ENCODE results near the gene MACROH2A1.

MACROH2A1 gene

DNA sequence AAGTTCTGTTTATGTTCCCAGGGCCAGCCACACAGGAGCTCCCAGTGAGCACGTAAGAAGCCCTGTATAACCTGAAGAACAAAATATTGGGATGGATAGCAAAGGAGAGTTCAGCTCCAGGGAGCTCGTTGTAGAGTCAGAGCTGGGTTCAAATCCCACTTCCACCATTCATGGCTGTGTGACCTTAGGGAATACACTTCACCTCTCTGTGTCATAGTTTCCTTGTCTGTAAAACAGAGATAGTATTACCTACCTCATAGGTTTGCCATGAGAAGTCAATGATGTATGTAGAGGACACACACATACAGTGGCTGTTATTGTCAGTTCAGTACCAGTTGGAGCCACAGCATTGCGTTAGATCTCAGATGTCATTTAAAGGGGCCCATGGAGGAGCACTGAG lies 67.4 kb downstream of the MACROH2A1 start:
- no peak for DNase-seq (ENCODE audit: low spot score)

DNA sequence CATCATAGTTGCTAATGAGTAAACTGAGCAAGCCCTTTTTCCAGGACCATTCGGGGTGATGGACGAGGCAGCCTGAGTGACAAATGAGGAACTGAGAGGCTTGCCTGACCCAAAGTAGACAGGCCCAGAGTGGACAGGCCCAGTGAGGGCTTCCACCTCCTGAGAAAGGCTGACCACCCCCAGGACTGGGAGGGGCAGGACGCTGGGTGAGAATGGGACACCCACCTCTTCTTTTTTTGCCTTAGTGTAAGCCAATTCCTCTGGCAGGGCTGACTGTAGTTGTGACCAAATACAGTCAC lies 68.3 kb downstream of the MACROH2A1 start:
- no peak for DNase-seq (ENCODE audit: low spot score)

DNA sequence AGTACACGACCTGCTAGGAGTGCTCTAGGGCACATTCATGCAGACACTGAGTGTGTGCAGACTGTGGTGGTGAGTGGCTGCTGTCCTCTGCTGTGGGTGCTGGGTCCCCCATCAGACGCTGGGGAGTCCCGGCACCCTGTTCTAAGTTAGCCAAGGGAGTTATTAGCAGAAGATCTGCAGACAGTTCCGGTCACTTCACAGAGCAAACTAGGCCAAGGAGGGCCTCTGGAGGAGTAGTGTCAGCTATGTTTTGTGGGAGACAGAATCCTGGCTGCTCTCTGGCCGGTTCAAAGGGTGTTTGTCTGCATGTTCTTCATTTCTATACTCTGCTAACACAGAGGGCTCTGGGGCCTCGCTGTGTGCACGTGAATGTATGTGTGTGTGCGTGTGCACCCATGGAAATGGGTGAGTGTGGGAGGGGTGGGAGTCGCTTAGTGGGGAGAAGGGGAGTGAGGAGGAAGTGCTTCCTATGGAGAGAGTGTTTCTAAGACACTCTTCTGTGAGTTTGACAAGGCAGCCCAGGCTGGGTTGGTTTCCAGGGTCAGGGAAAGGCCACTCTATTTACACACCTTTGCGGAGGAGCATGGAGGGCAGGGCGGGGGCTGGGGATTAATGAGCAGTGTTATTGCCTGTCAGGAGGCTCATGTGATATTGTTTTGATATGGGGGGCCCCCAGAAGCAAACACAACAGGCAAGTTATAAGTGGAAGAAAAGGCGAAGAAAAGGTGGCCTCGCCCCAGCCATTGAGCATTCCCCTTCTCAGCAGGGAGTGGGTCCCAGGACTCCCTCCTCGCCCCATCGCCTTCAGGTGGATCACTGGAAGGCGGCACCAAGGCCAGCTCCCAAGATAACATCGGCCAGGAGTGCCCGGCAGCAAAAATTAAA lies 68.9 kb downstream of the MACROH2A1 start:
- no peak for DNase-seq (ENCODE audit: low spot score)

DNA sequence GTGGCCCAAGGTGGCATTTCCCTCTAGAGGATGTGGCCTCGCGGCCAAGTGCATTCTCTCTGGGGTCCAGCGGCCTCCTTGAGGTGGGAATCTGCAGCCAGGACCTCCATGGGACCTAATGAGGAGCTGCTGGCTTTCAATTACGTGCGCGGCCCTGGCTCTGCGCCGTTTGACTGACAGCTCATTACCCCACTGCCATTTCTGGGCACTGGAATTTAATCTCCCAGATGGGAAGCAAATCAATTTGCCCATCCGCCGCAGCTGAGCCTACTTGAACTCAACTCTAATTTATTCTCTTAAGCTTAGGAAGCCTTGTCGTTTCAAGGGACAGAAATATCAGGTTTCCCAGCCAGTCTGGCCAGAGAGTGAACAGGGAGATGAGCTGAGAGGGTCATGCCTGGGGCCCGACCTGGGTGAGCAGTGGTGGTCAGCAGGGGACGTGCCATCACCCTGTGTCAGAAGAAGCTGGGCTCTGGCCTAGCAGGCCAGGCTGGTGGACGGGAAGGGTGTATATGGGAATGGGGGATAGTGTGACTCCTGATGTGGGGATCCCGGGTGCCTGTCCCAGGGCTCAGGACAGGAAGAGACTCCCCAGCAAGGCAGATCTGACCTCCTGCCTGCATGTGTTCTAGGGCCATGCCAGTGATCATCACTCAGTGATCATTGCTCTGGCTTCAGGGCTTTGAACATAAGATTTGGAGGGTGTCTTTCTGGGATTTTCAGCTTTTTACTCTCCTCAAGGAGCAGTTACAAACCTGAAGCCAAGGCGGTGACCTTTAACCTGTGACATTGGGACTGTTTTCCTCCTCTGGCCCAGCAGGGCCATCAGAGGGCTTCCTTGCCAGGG lies 69.7 kb downstream of the MACROH2A1 start:
- no peak for DNase-seq (ENCODE audit: low spot score)

DNA sequence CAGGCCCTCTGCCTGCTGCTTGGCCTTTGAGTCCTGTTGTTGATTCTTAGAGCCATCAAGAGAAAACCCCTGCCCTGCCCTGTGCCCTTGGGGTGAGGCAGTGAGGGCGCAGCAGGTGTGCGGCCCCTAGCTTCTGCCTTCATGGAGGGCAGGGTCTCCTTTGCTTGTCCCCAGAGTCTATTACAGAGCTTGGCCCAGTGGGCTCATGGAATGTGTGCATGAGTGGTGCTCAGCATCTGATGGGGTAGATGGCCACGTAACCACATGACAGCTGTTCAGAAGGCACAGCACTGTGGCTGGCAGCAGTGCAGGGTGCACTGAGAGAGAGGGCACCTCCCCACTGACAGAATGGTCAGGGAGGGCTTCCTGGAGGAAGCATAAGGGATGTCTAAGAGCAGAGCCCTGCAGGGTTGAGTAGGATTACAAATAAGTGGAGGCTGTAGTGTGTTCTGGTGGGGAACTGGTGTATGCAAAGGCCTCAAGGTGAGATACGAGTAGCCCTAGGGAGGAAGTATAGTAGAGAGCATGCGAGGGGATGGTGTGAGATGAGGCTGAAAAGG lies 70.8 kb downstream of the MACROH2A1 start:
- DNase-seq (ENCODE audit: low spot score): no peak

DNA sequence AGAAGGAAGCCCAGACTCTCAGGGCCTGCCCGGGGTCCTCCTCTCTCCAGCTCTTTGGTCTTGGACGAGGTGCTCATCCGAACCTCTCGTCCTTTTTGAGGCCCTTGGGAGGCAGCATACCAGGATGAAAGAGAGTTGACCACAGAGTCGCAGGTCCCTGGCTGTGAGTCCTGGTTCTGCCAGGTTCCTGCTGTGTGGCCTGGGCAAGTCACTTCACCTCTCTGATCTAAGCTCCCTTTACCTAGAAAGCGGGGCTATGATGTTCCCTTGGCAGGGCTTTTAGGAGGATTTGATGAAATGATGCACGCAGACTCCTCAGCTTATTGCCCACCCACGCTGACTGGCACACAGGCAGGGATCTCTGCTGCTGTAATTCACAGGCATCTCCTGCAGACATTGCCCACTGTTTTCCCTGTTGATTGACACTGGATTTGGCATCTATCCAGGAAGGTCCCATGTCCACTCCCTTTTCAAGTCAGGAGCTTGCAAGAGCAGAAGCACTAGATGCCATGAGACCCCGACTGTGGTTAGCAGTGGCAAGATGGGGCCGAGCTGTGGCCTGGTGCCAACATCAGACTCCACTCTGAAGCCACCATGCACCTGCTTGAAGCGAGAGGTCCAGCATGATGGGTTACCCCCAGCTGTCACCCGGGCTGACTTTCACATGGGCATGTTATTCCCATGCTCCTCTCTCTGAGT lies 71.5 kb downstream of the MACROH2A1 start:
- no peak for DNase-seq (ENCODE audit: low spot score)

DNA sequence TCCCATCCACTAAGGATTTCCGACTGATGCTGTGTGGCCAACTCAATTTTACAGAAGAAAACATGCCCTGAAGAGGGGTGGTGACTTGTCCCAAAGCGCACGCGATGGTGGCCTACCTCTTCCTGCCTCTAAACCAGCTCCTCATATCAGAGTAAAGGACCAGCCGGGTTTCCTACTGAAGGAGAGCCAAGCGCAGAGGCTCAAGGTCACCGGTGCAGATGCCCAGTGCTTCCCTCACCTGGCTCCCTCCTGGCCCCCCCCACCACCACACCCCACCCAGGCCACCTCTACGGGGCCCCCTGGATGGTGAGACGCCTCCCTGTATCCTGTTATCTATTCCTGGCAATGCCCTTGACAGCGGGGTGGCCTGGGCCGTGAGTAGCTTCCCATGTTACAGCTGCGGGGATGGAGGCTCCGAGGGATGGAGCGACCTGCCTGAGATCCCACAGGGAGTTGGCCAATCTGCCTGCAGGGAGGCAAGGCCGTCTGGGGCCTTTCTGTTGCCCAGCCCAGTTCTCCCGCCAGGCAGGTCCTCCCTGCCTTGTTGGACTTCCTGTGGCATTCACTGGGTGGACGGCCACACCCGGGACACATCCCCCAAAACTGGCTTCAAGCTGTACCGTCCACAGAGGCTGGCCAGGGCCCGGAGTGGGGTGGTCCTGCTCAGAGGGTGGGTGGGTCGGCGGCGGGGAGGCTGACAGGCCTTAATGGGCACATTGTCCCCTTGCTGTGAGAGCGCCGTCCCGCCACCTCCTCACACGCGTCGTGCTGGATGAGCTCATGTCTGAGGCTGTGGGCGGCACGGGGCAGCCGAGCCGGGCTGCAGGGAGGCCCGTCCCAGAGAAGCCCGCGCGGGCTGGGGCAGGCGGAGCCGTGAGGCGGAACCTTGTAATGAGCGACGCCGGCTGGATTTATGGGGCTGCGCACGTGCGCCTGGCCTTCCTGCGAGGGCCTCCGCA lies 72.5 kb downstream of the MACROH2A1 start:
- DNase-seq (ENCODE audit: low spot score): no peak

DNA sequence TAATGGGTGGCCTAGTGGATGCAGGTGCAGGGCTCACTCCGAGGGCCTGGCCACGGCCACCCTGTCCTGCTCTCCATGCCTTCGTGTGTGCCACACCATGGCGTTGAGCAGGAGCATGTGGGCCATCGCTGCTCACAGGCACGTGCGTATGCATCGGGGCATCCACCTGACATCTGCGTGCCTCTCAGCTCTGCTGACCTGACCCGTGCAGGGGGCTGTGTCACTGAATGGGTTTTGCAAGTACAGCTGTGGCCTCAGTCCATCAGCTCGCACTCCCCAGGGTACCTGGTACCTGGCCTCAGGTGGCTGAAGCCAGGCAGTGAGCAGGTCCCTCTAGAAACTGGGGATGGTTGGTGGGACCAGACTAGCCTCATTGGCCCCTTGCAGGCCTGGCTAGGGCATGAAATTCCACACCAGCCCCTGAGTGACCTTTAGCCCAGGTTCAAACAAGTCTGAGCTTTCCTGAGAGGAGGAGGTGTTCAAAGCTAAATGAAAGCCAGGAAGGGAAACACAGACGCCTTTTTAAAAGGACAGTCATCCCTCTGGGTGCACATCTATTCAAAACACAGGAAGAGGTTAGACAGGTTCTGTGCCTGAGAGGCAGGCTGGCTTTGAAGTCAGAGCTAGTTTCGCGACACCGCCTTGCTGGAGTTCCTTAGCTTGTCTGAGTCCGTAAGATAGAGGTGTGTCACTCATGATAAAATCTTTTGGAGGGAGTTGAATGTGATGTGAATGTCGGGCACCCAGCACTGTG lies 74.0 kb downstream of the MACROH2A1 start:
- DNase-seq (ENCODE audit: low spot score): no peak

DNA sequence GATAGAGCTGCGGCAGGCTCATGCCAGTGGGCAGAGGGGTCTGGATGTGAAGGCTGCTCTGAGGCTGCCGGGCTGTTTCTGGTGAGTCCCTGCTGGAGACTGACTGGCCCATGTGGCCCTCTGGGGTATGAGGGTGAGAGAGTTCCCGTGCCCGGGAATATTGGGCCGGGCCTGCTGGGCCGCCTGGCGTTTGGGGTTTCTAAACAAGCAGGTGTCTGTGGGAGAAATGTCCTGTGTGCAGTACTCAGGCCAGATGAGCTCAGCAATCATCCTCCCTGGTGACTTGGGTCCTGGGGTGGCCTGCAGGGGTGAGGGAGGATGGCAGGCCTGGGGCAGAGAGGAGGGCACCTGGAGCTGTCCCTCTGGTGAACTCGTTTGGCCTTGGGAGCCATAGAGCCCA lies 74.9 kb downstream of the MACROH2A1 start:
- DNase-seq (ENCODE audit: low spot score): no peak

DNA sequence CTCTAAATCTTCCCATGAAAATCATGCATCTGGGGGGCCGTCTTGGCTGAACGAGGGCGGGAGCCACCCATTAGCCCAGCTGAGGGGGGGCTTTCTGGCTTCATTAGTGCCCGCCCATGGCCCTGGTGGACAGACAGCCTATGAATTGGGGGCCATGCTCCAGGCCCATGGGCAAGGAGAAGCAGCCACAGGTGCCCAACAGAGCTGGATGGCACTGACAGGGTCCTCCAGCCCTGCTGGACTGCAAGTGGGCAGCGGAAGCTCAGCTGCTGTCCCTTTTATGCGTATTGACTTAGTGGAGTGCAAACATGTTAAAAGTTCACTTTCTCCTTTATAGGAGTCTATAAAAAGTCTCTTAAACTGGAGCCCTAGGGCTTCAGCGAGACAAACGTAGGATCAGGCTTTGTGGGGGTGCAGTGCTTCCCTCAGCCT lies 75.3 kb downstream of the MACROH2A1 start:
- DNase-seq (ENCODE audit: low spot score): no peak

DNA sequence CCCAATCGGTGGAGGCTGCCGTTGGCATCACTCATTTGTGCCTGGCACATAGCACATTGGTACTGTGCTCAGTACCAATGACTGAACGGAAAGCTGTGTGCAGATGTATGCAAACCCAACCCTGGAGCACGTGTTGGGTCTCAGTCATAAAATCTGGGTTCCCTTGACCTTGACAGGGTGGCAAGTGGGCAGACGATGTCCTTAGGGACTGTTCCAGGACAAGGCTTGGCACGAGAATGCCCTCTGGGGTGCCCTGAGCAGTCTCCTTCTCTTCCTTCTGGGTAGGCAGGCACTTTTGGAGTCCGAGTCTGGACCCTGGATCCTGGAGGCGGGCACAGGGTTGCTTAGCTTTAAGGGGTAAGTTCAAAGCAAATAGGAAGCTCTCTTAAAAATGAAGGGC lies 75.8 kb downstream of the MACROH2A1 start:
- DNase-seq (ENCODE audit: low spot score): no peak

DNA sequence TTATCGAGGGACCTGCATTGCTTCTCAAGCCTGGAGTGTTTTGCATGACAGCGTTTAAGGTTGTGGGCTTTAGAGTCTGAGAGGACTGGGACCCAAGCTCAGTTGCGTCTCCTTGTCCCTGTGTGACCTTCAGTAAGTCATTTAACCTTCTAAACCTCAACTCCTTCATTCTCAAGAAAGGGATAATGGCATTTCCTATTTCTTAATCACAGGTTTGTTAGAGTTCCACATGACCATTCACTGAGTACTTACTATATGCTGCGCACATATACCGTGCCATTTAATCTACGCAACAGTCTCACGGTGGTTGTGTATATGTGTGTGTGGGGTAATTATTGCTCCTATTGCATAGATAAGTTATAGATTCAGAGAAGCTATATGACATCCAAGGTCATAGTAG lies 76.3 kb downstream of the MACROH2A1 start:
- DNase-seq (ENCODE audit: low spot score): no peak

DNA sequence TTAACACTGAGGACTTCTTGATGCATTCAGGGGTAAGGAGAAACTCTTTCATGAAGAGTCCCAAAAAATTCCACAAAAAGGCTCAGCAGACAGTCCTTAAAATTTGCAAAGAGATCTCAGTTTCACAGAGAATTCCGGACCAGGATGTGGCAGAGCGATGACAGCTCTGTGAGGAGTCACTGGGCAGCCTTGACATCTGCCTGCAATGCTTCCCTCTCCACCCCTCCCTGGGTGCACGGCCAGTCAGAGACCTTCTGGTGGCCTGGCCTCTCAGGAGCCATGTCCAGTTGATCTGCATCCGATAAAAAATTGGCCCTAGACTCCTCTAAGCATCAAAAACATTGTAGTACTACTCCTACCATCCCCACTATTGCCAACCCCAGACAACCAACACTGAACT lies 76.8 kb downstream of the MACROH2A1 start:
- no peak for DNase-seq (ENCODE audit: low spot score)

DNA sequence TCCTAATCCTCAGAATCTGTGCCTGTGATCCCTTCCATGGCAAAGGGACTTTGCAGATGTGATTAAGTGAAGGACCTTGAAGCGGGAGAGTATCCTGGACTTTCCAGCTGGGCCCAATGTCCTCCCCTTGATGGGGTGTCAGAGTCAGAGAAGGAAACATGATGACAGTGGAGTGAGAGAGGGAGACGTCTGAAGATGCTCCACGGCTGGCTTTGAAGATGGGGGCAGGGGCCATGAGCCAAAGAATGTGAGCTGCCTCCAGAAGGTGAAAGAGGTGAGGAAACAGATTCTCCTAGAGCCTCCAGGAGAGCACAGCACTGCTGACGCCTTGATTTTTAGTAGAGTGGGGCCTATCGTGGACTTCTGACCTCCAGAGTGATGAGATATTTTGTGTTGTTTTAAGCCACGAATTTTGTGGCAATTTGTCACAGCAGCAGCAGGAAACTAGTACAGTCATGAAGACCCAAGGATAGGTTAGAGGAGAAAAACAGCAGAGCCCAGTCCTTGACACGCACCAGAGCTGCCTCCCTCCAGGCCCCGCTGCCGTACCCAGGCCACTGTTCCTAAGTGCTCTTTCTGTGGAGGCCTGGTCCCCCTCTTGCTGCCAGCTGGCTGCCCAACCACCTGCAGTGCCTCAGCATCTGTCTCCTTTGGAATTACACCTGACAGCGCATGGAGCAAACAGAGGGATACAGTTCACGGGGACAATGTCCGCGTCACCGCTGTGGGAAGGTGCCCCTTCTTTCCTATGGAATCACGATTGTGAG lies 78.1 kb downstream of the MACROH2A1 start:
- no peak for DNase-seq (ENCODE audit: low spot score)

DNA sequence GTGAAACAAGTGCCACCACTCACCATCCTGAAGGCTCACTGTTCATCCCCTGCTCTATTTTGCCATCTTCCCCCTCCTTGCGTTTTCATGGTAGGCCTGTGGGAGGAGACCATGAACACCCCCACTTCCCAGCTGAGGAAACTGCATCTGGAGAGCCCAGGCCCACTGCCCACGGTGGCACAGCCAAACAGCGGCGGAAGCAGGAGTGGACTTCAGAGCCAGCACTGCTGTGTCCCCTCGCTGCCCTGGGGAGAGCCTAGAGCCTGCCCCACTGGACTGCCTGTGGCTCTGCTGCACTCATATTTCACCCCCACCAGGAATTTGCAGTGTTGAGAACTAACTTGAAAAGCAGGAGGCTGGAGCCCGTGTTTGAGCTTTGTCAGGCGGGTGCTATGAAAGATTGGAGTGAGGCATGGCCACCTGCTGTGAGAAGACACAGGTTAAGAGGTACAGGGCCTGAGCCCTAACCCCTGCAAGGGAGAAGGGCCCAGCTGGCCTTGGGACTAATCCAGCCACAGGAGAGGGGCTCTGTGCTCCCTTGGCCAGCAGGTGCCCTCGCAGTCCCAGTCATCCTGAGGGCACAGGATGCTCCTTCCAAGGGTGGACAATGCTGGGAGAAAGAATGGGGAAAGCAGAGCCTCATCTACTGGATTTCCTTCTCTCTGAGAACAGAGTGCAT lies 79.0 kb downstream of the MACROH2A1 start:
- DNase-seq (ENCODE audit: low spot score): no peak

DNA sequence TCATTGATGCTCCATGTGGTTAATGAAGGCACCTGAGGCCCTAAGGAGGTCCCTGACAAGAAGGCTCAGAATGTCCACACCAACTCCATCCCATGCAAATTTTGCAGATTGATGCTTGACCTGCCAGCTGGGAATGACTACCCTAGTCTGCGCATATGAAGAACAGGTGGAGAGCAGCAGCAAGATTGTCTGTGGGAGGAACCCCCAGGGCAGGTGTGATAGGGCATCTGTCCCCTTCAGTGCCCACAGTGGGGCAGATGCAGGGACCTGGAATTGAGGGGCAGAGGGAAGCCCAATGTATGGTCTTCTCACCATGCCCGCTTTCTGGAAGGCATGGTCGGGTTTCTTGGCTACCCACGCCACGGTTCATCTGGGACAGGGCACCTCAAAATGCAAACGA lies 79.6 kb downstream of the MACROH2A1 start:
- no peak for DNase-seq (ENCODE audit: low spot score)

DNA sequence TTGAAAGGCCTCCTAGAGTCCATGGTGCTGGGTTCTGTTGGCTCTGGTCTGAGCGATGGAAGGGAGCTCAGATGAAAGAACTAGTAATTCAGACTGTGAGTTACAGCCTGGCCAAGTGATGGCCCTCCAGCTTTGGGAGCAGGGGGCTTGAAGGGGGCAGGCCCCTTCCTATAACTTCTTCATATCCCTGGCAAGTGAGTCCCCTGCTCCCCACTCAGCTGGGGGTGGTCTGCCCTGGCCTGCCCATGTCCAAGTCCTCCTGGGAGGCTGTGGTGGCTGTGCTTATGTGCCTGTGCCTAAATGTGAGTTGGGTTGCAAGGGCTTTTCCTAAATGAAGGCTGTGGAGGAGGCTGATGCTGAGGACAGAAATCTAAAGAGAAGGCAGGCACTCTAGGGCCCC lies 80.1 kb downstream of the MACROH2A1 start:
- DNase-seq (ENCODE audit: low spot score): no peak

DNA sequence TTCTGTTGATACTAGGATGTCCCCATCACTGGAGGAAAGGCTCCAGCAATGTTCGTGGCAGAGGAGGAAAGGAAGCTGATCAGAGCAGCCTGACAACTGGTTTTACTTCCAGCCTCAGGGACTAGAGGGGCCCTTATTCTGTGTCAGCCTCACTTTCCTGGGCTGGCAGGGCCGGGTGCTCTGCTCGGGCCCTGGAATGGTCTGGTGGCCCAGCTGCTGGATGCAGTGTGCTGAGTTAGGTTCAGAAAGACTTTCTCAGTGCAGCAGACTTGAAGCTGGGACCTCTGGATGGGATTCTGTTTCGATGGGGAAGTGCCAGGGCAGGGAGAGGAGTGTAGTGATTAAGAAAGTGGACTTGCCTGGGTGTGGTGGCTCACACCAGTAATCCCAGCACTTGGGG lies 81.0 kb downstream of the MACROH2A1 start:
- no peak for DNase-seq (ENCODE audit: low spot score)

DNA sequence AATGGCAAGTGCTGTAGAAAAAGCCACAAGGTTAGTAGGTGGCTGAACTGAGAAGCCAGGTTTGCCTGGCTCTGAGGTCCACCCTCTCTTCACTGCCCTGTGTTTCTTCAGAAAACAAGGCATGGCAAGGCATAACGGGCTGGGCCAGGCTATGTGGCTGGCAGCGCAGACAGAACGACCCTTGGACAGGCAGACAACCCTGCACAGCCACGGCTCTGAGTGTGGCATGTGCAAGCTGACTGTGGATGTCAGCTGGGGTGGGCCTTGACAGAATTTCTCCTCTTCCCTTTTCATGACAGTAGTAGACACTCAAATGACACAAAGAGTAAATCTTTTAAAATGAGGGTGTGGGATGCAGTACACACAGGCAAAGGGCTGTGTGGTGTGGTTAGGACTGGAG lies 81.7 kb downstream of the MACROH2A1 start:
- DNase-seq (ENCODE audit: low spot score): no peak

Measured in AG08396 (cell line).